HG03103 (cell line): ENCODE measurements around the gene MYO18B.
"Not testable (repeated sequence)": the region's sequence is repeated elsewhere in the genome, so short reads cannot be mapped to it uniquely, and the experiment has no call there.

ENCODE experiments used
- ATAC-seq: cut with Tn5 transposase; IDR thresholded peaks from one replicate; pipeline ENCODE4 v1.9.1; 2021; ENCODE audit warnings: low read depth; ENCODE audit not compliant: unreplicated experiment

Gene MYO18B

DNA sequence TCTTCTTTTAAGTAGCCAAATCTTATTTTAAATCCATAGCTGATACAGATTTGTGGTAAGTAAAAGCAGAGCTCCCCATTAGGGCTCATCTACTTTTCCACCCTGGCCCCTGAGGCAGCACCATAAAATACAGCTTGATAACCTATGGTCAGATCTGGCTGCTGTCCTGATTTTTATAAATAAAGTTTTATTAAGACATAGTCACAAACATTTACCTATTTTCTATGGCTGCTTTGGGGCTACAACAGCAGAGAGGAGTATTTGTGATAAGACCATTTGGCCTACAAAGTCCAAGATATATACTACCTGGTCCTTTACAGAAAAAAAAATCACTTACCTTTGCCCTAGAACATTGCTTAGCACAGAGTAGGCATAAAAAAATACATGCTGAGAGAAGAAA is 227.3 kb downstream of the MYO18B start:
- ATAC-seq = no peak

GRCh38 chr22:25969901-25970300 is 227.9 kb downstream of the MYO18B start:
- ATAC-seq = no peak

DNA sequence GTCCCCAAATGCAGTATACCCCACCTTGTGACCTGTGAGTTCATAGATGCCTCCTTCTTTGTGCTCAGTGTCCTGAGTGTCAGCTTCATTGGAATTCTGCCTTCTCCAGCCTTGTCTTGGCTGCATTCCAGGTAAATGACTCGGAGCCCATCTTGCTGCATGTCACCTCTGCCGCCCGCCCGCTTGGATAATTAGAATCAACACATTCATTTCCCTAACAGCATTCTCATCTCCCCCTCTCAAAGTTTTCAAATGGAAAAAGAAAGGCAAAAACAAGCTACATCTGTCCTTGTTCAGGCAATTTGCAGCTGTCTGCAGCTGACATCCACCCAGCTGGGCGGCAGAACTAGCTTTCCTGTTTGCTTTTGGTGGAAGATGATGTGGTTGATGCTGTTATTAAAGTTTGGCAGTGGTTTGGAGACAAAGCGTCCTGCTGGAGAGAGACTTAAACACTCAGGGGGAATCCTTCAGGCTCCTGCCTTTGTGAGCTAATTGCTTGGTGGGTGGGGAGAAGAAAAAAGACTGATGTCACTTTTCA is 228.5 kb downstream of the MYO18B start:
- no peak for ATAC-seq

- ATAC-seq = no peak
Observed at GRCh38 chr22:25970999-25971811, 229.2 kb downstream of the MYO18B start.

DNA sequence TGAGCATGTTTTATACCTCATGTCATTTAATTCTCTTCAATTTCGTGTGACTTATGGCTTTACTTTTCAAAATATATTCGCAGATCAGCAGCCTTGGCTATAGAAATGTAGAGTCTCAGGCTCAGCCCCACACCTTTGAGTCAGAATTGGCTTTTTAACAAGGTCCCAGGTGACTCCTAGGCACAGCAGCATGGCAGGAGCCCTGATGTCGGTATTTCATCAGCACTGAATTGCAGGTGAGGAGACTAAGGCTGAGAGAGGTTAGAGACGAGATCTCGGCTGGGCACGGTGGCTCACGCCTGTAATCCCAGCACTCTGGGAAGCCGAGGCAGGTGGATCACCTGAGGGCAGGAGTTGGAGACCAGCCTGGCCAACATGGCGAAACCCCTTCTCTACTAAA is 230.4 kb downstream of the MYO18B start:
- no peak for ATAC-seq

DNA sequence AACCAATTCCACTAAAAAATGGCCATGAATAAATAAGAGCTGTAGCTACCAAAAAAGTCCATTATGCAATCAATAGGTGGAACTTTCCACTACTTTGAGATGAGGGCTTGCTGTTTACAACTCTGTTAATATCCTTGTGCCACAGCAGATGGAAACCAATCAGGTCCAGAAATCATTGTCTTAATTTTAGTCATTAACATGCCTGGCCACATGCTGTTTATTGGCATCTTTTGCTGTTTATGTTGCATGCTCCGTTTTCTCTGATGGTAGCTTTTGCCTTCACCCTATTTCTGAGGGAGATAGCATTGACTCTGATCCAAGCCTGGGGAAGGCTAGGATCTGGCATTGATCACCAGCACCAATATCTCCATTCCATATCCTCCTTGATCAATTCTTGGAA is 234.4 kb downstream of the MYO18B start:
- ATAC-seq = no peak

- ATAC-seq = no peak
Observed at GRCh38 chr22:25979968-25980367, 238.0 kb downstream of the MYO18B start.

- not testable (repeated sequence) for ATAC-seq
Observed at GRCh38 chr22:25984911-25985310, 242.9 kb downstream of the MYO18B start.

- ATAC-seq = no peak
Observed at GRCh38 chr22:25987948-25988347, 246.0 kb downstream of the MYO18B start.

DNA sequence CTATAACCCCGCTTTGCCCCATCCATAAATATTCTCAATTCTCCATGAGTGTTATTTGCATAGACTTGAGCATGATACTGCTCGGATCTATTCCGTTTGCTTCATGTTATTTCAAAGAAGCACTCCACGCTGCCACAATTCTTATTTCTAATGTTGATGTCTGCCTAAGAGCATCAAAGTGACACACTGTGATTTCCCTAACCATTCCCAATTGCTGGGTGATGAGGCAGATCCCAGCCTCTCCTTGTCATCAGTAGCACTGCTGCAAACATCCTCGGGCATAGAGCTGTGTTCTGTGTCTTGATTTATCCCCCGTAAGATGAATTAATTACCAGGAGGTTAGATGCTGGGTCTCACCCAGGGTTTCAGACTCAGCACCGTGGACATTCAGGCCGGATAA is 249.0 kb downstream of the MYO18B start:
- ATAC-seq = no peak

GRCh38 chr22:25992331-25992730 is 250.3 kb downstream of the MYO18B start:
- no peak for ATAC-seq

- no peak for ATAC-seq
Observed at GRCh38 chr22:25996669-25997068, 254.7 kb downstream of the MYO18B start.

GRCh38 chr22:25997886-25998775 is 256.1 kb downstream of the MYO18B start:
- no peak for ATAC-seq

GRCh38 chr22:26002456-26002855 is 260.5 kb downstream of the MYO18B start:
- ATAC-seq = no peak

- no peak for ATAC-seq
Observed at GRCh38 chr22:26004477-26004876, 262.5 kb downstream of the MYO18B start.

- no peak for ATAC-seq
Observed at GRCh38 chr22:26008587-26008986, 266.6 kb downstream of the MYO18B start.

DNA sequence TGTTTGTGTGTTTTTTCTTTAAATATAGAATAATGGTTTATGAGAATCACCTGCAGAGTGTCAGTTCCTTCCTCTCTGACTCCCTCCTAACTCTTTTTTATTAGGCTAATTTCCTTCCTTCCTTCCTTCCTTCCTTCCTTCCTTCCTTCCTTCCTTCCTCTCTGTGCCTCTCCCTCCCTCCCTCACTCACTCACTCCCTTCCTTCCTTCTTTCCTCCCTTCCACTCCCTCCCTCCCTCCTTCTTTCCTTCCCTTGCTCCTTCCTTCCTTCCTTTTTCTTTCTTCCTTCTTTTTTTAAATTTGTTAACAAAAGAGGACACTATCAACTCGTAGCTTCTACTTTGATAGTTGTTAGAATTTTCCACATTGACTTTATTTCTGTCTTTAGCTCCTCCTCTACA is 274.9 kb downstream of the MYO18B start:
- no peak for ATAC-seq

- no peak for ATAC-seq
Observed at GRCh38 chr22:26017932-26018331, 275.9 kb downstream of the MYO18B start.

- no peak for ATAC-seq
Observed at GRCh38 chr22:26019596-26019995, 277.6 kb downstream of the MYO18B start.

DNA sequence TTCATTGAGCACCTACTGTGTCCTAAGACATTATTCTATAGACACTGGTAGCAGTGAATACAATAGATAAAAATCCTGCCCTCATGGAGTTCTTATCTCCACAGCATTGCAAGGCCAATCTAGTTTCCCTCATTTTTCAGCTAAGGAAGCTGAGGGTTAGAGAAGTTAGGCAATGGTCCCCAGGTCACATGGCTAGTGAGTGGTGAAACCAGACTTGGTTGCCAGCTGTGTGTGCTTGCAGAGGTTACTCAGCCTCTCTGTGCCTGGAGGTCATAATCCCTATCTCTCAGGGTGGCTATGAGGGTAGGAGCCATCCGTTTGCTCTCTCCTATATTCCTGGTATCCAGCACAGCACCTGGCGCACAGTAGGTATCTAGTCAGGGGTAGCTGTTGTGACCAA is 279.5 kb downstream of the MYO18B start:
- ATAC-seq = no peak

DNA sequence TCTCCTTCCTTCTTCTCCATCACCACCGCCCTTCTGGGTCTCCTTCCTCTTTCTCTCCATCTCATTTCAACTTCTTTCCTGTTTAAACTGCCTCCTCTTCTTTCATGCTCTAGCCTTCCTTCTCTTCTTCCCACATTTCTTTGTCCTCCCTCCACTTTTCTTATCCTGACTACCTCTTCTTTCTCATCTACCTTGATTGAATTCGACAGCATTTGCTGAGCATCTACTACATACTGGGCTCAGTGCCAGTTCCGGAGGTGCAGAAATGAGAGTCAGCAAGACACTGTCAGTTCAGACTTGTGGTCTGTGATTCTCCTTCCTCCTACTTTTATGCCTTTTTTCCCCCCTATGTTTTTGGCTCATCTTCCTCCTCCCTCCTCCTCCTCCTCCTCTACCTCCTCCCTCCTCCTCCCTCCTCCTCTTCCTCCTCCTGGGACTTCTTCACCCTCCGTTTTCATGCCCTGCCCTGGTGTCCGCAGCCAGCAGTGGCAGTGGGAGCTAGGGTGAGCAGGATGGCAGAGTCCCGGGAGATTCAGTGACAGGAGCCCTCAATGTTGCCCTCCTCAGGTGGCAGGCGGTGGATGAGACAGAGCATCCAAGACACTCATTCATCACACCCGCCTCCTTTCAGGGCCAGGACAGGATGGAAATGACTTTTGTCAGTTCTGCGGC is 281.3 kb downstream of the MYO18B start:
- no peak for ATAC-seq
